Loucy (cell line): ENCODE measurements around the gene CIBAR2.
"Not testable (repeated sequence)": the region's sequence is repeated elsewhere in the genome, so short reads cannot be mapped to it uniquely, and the experiment has no call there.

Experiments
- H2AFZ ChIP-seq: fragments of 200-600 bp; sonication (generic); 2 replicates; pipeline ENCODE4 v1.6.0; 2016; ENCODE audit warnings: antibody characterized with exemption, mild to moderate bottlenecking, low read length, moderate library complexity
- H3F3A ChIP-seq: fragments of 200-600 bp; 2 replicates; pipeline ENCODE4 v1.6.0; 2016; ENCODE audit warnings: antibody characterized with exemption, low read depth, mild to moderate bottlenecking
- H3K27me3 ChIP-seq: fragments of 200-600 bp; sonication (generic); 2 replicates; pipeline ENCODE4 v1.6.1; 2014; ENCODE audit warnings: low read length, mild to moderate bottlenecking; ENCODE audit not compliant: insufficient read depth, poor library complexity, severe bottlenecking
- H3K36me3 ChIP-seq: fragments of 200-600 bp; sonication (generic); 2 replicates; pipeline ENCODE4 v1.6.1; 2016; ENCODE audit warnings: low read length; ENCODE audit not compliant: insufficient read depth
- H3K4me1 ChIP-seq: fragments of 200-600 bp; sonication (generic); 2 replicates; pipeline ENCODE4 v1.5.1; 2014; ENCODE audit warnings: low read length, mild to moderate bottlenecking; ENCODE audit not compliant: insufficient read depth, poor library complexity, severe bottlenecking
- H3K4me2 ChIP-seq: fragments of 200-600 bp; sonication (generic); 2 replicates; pipeline ENCODE4 v1.6.0; 2014; ENCODE audit warnings: antibody characterized with exemption, low read length, low read depth, mild to moderate bottlenecking; ENCODE audit not compliant: poor library complexity, severe bottlenecking
- H3K4me3 ChIP-seq: fragments of 200-600 bp; sonication (generic); 2 replicates; pipeline ENCODE4 v1.5.1; 2014; ENCODE audit warnings: low read length, mild to moderate bottlenecking, mixed read lengths; ENCODE audit not compliant: poor library complexity, severe bottlenecking
- H3K79me2 ChIP-seq: fragments of 200-600 bp; sonication (generic); 2 replicates; pipeline ENCODE4 v1.6.1; 2014; ENCODE audit warnings: low read length; ENCODE audit not compliant: insufficient read depth
- H3K9ac ChIP-seq: fragments of 200-600 bp; sonication (generic); 2 replicates; pipeline ENCODE4 v1.6.0; 2014; ENCODE audit warnings: mild to moderate bottlenecking, low read depth, low read length, moderate library complexity; ENCODE audit not compliant: poor library complexity, severe bottlenecking
- H3K9me2 ChIP-seq: fragments of 200-600 bp; sonication (generic); replicated peaks from 2 replicates; pipeline ENCODE4 v1.6.1; 2016; ENCODE audit warnings: low read depth, low read length, mixed read lengths
- H3K9me3 ChIP-seq: fragments of 200-600 bp; sonication (generic); 2 replicates; pipeline ENCODE4 v1.6.1; 2014; ENCODE audit warnings: mild to moderate bottlenecking, antibody characterized with exemption, low read length, low read depth; ENCODE audit not compliant: insufficient read depth
- H4K20me1 ChIP-seq: fragments of 200-600 bp; sonication (generic); 2 replicates; pipeline ENCODE4 v1.6.0; 2014; ENCODE audit warnings: antibody characterized with exemption, low read length, mild to moderate bottlenecking; ENCODE audit not compliant: insufficient read depth, poor library complexity, severe bottlenecking
- EZH2phosphoT487 ChIP-seq: fragments of 200-600 bp; IDR thresholded peaks from 2 replicates; pipeline ENCODE4 v1.6.1; 2018; ENCODE audit warnings: antibody characterized with exemption, mild to moderate bottlenecking, moderate library complexity, borderline replicate concordance
- TF ChIP-seq, protein P1 (sequence below): fragments of 200-600 bp; sonication (generic); conservative IDR thresholded peaks from 2 replicates; pipeline ENCODE4 v1.5.1; 2014; ENCODE audit warnings: mild to moderate bottlenecking, antibody characterized with exemption, low read length

The CIBAR2 gene

DNA sequence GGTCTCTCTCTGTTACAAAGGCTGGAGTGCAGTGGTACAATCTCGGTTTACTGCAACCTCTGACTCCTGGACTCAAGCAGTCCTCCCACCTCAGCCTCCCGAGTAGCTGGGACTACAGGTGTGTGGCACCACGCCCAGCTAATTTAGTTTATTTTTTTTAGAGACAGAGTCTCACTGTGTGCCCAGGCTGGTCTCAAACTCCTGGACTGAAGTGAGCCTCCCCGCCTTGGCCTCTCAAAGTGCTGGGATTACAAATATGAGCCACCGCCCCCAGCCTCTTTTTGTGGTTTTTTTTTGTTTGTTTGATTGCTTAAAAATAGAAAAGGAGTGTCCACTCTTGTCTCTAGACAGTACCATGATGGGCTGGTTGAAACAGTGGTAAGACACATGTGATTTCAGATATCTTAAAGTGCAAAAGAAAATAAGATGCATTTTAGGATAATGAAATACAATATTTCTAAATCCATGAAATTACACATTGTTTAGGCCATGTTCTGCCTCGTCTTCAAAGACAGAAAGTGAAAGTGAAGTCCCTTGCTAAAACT lies 57.3 kb downstream of the CIBAR2 start:
- Histone ChIP-seq H4K20me1 (no peaks in the 10 kb centered on the region), H3K4me2 (peak overlapping the region; percentile 85), H3K36me3 (no peaks in the 10 kb centered on the region), H2AFZ (peak overlapping the region; percentile 82), H3K79me2 (no peaks in the 10 kb centered on the region), H3K9me3 (no peaks in the 10 kb centered on the region), H3K9ac (peak overlapping the region; percentile 61), H3K4me1 (peaks cover 28% of the 10 kb centered on the region), H3F3A (peaks cover 3% of the 10 kb centered on the region; the same call in 1 of the 2 replicates), H3K9me2 (no peaks in the 10 kb centered on the region), H3K4me3 (peak overlapping the region; percentile 66), H3K27me3 (no peaks in the 10 kb centered on the region)
- TF ChIP-seq EZH2phosphoT487: no peak
- TF ChIP-seq, protein P1, sequence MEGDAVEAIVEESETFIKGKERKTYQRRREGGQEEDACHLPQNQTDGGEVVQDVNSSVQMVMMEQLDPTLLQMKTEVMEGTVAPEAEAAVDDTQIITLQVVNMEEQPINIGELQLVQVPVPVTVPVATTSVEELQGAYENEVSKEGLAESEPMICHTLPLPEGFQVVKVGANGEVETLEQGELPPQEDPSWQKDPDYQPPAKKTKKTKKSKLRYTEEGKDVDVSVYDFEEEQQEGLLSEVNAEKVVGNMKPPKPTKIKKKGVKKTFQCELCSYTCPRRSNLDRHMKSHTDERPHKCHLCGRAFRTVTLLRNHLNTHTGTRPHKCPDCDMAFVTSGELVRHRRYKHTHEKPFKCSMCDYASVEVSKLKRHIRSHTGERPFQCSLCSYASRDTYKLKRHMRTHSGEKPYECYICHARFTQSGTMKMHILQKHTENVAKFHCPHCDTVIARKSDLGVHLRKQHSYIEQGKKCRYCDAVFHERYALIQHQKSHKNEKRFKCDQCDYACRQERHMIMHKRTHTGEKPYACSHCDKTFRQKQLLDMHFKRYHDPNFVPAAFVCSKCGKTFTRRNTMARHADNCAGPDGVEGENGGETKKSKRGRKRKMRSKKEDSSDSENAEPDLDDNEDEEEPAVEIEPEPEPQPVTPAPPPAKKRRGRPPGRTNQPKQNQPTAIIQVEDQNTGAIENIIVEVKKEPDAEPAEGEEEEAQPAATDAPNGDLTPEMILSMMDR: no peak

DNA sequence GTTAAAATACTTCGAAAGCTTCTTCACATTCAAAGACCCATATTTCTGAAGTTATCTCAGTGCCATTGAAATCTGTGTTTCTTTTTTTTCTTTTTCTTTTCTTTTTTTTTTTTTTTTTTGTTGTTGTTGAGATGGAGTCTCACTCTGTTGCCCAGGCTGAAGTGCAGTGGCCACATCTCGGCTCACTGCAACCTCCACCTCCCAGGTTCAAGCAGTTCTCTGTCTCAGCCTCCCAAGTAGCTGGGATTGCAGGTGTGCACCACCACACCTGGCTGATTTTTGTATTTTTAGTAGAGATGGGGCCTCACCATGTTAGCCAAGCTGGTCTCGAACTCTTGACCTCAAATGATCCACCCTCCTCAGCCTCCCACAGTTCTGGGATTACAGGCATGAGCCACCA lies 58.0 kb downstream of the CIBAR2 start:
- not testable (repeated sequence) for H3F3A ChIP-seq, H3K4me3 ChIP-seq, H4K20me1 ChIP-seq, H3K79me2 ChIP-seq, H3K9me2 ChIP-seq, H3K9ac ChIP-seq, H3K27me3 ChIP-seq, H2AFZ ChIP-seq, H3K9me3 ChIP-seq, H3K4me2 ChIP-seq, H3K36me3 ChIP-seq
- H3K4me1 ChIP-seq: peaks cover 28% of the 10 kb centered on the region

DNA sequence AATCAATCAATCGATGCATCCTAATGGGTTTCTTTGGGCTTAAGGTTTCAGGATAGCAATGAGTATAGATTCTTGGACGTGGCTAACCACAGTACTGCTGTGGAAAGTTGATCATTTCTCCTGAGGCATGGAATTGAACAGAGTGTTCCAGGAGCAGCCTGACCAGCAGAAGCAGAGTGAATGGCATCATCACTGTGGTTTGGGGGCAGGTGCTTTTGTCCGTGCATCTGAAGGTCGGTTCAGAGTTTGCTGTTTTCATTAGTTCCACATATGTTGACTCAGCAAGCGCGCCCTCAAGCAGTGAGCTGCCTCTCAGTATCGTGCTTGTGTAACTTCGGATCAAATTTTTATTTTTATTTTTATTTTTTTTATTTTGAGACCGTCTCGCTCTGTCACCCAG lies 59.7 kb downstream of the CIBAR2 start:
- no peaks in the 10 kb centered on the region for H4K20me1 ChIP-seq
- TF ChIP-seq, protein P1: no peak
- TF ChIP-seq EZH2phosphoT487: no peak
- peaks cover 3% of the 10 kb centered on the region; the same call in 1 of the 2 replicates for H3F3A ChIP-seq
- H3K9me2 ChIP-seq: no peaks in the 10 kb centered on the region
- no peak overlapping the region for H3K4me2 ChIP-seq
- H3K4me1 ChIP-seq: peaks cover 33% of the 10 kb centered on the region
- H3K9ac ChIP-seq: no peak overlapping the region
- no peaks in the 10 kb centered on the region for H3K36me3 ChIP-seq
- no peak overlapping the region for H3K4me3 ChIP-seq
- H2AFZ ChIP-seq: no peak overlapping the region
- no peaks in the 10 kb centered on the region for H3K9me3 ChIP-seq
- H3K27me3 ChIP-seq: no peaks in the 10 kb centered on the region
- H3K79me2 ChIP-seq: no peaks in the 10 kb centered on the region

DNA sequence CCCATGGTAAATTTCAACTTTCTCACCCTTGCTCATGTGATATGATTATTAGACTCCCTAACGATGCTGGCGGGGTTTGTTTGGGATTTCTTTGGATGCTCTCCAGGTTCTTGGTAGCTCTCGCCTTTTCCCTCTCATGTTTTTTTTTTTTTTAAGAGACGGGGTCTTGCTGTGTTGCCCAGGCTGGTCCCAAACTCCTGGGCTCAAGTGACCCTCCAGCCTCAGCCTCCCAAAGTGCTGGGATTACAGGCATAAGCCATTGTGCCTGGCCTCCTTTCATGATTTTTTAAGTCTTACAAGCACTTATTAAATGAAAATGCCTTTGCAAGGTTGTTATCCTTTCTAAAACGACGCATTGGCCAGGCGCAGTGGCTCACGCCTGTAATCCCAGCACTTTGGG lies 60.6 kb downstream of the CIBAR2 start:
- Histone ChIP-seq H3K36me3 (no peaks in the 10 kb centered on the region), H3K27me3 (no peaks in the 10 kb centered on the region), H3K79me2 (no peaks in the 10 kb centered on the region), H3F3A (peaks cover 3% of the 10 kb centered on the region; the same call in 1 of the 2 replicates), H3K4me1 (peaks cover 25% of the 10 kb centered on the region), H3K4me2 (no peak overlapping the region), H3K9me2 (no peaks in the 10 kb centered on the region), H4K20me1 (no peaks in the 10 kb centered on the region), H3K9ac (no peak overlapping the region), H3K9me3 (no peaks in the 10 kb centered on the region), H3K4me3 (no peak overlapping the region), H2AFZ (no peak overlapping the region)
- no peak for TF ChIP-seq EZH2phosphoT487
- TF ChIP-seq, protein P1: no peak
